Head of caudate nucleus (tissue), 42 donors: ENCODE measurements around the gene EXOC3L4.
A peak's percentile ranks its signal among the peaks of the same experiment; 100 is the strongest.

Experiments used
- DNase-seq, 42 donors: peaks; one replicate each; pipeline versions ENCODE4 v3.0.0 to v3.0.0-alpha.2; 2020 to 2021; ENCODE audit warnings: mixed read lengths in 7 of 42
- intact Hi-C: fragments of 100-400 bp; cut with DNase I; formaldehyde crosslinking; loops from one replicate; pipeline ENCODE4 v1.15.0; 2022

EXOC3L4 gene

GRCh38 chr14:103135333-103136260 is 41.1 kb downstream of the EXOC3L4 start:
- no peak for DNase-seq
- intact Hi-C loops = no loop called here

GRCh38 chr14:103136388-103137271 is 42.1 kb downstream of the EXOC3L4 start:
- intact Hi-C loops = no loop called here
- DNase-seq = peak in 26 of 42 donors; percentile 26 to 82 (median 53)

GRCh38 chr14:103137689-103138300 is 43.3 kb downstream of the EXOC3L4 start:
- intact Hi-C loops = no loop called here
- DNase-seq = no peak

GRCh38 chr14:103138301-103139131 is 44.0 kb downstream of the EXOC3L4 start:
- DNase-seq = peak in 16 of 42 donors; percentile 15 to 55 (median 42)
- intact Hi-C loops = no loop called here

GRCh38 chr14:103139132-103140025 is 44.9 kb downstream of the EXOC3L4 start:
- no peak for DNase-seq
- intact Hi-C loops = no loop called here

- intact Hi-C loops = no loop called here
- no peak for DNase-seq
Measured at GRCh38 chr14:103140316-103141109, 46.0 kb downstream of the EXOC3L4 start.

- intact Hi-C loops = no loop called here
Measured at GRCh38 chr14:103141117-103141796, 46.7 kb downstream of the EXOC3L4 start.

GRCh38 chr14:103142026-103142425 is 47.5 kb downstream of the EXOC3L4 start:
- DNase-seq = no peak
- intact Hi-C loops = no loop called here

More at GRCh38 chr14:103141117-103141796, 46.7 kb downstream of the EXOC3L4 start:
- DNase-seq = peak in 13 of 42 donors; percentile 31 to 78 (median 53)

- intact Hi-C loops = no loop called here
- DNase-seq = no peak
Measured at GRCh38 chr14:103142721-103143302, 48.3 kb downstream of the EXOC3L4 start.

GRCh38 chr14:103143506-103143905 is 49.0 kb downstream of the EXOC3L4 start:
- DNase-seq = no peak
- intact Hi-C loops = no loop called here

- no peak for DNase-seq
- intact Hi-C loops = no loop called here
Measured at GRCh38 chr14:103144085-103144484, 49.6 kb downstream of the EXOC3L4 start.

GRCh38 chr14:103146141-103146709 is 51.7 kb downstream of the EXOC3L4 start:
- no peak for DNase-seq
- intact Hi-C loops = no loop called here

- intact Hi-C loops = no loop called here
Measured at GRCh38 chr14:103149351-103150237, 55.1 kb downstream of the EXOC3L4 start.

GRCh38 chr14:103151270-103151945 is 56.9 kb downstream of the EXOC3L4 start:
- peak in 11 of 42 donors; percentile 29 to 63 (median 40) for DNase-seq
- intact Hi-C loops = no loop called here

More at GRCh38 chr14:103149351-103150237, 55.1 kb downstream of the EXOC3L4 start:
- no peak for DNase-seq
